ENCODE results near the gene SIRT3.

SIRT3 gene

DNA sequence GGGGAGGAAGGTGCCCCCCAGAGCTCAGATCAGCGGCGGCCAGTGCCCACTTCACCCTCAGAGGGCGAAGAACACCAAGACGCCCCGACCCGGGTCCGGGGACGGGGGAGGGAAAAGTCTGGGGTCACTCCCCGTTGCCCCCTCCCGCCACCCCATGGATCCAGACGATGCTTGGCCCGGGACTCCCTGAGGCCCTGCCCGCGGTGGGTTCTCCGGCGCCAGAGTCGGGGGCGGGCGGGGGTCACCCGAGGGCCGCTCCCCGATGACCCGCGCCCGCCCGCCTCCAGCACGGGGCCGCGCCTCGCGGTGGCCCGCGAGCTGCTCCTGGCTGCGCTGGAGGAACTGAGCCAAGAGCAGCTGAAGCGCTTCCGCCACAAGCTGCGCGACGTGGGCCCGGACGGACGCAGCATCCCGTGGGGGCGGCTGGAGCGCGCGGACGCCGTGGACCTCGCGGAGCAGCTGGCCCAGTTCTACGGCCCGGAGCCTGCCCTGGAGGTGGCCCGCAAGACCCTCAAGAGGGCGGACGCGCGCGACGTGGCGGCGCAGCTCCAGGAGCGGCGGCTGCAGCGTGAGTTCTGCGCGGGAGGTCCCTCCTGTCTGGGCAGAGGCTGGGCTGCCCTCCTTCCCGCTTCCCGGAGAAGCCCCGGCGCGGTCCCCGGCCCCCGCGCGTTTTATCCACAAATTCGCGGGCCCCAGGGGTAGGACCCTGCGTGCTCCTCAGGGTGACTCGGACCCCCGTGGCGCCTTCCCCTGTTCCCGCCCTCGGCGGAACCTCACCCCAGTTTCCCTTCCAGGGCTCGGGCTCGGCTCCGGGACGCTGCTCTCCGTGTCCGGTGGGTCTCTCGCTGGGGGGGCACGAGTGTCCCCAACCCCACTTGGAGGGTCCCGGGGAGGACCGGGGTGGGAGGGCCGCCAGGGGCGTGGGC lies 43.2 kb upstream of the SIRT3 start:
- no peak for TF ChIP-seq POLR2A (IDR thresholded peaks at IDR 0.05; ENCODE audit: low read depth, low read length)
- DNase-seq (ENCODE audit: insufficient read length, low spot score) = no peak
- FAIRE-seq = no peak

DNA sequence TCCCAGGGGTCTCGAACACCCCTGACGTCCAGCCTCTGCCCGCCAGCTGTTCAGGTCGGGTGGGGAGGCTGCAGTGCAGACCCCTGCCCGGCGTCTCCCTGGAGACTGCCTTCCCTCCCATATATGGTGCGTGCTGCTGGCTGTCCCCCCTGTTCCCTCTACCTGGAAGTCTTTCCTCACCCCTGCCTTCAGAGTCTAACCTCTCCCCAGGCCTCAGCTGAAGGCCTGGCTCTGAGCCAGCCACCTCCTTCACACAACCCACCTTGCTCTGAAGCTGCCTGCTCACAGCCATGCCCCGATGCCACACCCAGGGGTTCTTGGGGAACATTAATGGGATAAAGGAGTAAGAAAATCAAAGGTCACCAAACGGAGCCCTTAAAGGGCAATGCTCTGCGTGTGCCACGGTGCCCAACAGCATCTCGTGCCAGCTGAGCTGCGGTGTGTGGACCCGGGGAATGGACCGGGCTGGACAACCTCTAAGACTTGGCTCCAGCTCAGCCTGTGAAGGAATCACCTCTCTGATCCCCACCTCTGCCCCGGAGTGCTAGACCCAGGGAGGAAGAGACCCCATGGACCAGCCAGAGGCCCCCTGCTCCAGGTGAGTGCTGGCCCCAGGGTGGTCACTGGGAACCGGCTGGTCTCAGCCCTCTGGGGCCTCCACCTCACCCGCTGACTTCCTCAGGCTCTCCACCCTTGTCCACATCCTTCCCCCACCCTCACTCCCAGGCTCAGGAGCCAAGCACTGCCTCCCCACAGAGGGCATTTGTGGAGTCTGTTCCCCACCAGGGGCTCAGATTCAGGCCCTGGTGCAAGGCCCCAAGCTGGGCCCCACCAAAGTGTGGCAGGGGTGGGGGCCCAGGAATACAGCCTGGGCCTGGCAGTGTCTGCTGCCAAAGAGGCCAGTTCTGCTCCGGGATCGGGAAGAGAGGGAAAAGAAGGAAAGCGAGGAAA lies 42.1 kb upstream of the SIRT3 start, which contains the start of gene NLRP6:
Gene NLRP6 (plus strand): TSS at position 407 of the 951 bp plus-strand sequence. CDS start 163 bp downstream, at position 570.
- TF ChIP-seq POLR2A (IDR thresholded peaks at IDR 0.05; ENCODE audit: low read depth, low read length) = no peak
- no peak for DNase-seq (ENCODE audit: insufficient read length, low spot score)
- FAIRE-seq = no peak

DNA sequence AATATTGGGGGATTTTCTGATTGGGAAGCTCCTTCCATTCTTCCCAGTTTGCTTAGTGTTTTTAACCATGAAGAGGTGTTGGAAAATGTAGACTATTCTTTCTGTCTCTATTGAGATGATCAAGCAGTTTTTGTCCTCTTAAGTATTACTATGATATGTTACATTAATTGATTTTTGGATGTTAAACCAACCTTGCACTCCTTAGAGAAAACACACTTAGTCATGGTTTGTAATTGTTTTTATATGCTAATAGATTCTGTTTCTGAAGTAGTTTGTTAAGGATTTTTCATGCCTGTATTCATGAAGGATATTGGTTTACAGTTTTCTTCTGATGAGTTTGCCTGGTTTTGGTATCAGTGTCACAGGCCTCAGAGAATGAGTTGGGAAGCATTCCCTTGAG lies 40.1 kb upstream of the SIRT3 start:
- DNase-seq (ENCODE audit: insufficient read length, low spot score) (no peak), FAIRE-seq (no peak)
- TF ChIP-seq POLR2A (IDR thresholded peaks at IDR 0.05; ENCODE audit: low read depth, low read length) = no peak

DNA sequence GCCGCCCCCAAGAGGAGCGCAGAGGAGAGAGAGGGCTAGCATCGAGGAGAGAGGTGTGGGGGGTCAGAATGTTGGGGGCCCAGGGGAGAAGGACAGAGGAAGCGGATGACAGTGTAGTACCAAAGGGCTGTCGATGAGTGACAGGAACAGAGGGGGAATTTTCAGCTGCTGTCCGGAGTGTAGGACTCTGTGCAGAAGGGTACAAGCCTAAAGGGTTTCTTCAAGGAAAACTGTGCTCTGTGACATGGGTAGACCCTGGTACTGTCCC lies 36.7 kb upstream of the SIRT3 start:
- DNase-seq (ENCODE audit: insufficient read length, low spot score) (no peak), FAIRE-seq (no peak)
- TF ChIP-seq POLR2A (IDR thresholded peaks at IDR 0.05; ENCODE audit: low read depth, low read length) = no peak

DNA sequence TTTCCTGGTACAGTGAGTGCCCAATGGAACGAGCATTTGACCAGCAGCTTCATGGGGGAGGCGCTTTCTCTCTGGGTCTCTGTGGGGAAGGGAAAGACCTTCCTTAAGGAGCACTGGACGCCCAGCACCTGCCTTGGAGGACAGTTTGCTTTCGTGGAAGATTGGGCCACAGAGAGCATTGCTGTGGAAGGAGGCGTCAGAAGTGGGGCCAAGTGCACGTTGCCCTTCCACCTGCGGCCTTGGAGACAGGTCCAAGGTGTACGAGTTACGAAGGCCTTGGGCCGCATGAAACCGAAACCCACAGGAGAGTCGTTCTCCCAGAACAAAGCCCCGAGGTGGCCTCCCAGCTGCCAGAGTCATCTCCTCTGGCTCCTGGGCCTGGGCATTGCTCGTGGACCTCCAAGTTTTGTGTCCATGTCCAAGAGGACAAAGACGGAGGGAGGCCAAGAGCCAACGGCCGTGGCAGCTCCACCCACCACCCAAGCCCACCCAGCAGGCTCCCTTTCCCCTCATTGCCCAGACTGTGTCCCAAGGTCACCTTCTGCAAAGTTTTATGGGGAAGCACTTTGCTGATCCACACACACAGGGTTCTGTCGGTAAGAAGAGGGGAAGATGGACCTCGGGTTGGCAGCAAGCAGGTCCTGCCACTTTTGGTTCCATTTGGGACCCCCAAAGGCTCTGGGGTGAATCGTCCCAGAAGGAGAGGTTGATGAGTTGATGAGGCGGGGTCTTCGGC lies 36.2 kb upstream of the SIRT3 start:
- no peak for TF ChIP-seq POLR2A (IDR thresholded peaks at IDR 0.05; ENCODE audit: low read depth, low read length)
- DNase-seq (ENCODE audit: insufficient read length, low spot score) = no peak
- FAIRE-seq = no peak

DNA sequence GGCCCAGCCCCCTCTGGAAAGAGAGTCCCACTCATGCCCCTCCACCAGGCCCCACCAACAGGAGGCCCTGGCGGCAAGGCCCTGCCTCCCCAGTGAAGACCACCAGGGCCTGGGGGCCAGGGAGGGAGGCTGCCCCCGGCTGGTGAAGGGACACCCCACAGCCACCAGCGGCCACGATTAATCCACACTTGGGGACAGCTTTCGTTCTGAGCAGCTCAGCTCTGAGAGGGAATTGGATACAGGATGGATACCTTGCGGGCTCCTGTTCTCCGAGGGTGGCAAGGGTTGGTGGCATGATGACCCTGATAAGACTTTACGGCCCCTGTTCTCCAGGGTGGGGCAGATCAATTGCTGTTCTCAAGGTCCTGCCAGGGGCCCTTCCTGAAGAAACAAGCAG lies 35.2 kb upstream of the SIRT3 start:
- no peak for TF ChIP-seq POLR2A (IDR thresholded peaks at IDR 0.05; ENCODE audit: low read depth, low read length)
- DNase-seq (ENCODE audit: insufficient read length, low spot score) (no peak), FAIRE-seq (no peak)

DNA sequence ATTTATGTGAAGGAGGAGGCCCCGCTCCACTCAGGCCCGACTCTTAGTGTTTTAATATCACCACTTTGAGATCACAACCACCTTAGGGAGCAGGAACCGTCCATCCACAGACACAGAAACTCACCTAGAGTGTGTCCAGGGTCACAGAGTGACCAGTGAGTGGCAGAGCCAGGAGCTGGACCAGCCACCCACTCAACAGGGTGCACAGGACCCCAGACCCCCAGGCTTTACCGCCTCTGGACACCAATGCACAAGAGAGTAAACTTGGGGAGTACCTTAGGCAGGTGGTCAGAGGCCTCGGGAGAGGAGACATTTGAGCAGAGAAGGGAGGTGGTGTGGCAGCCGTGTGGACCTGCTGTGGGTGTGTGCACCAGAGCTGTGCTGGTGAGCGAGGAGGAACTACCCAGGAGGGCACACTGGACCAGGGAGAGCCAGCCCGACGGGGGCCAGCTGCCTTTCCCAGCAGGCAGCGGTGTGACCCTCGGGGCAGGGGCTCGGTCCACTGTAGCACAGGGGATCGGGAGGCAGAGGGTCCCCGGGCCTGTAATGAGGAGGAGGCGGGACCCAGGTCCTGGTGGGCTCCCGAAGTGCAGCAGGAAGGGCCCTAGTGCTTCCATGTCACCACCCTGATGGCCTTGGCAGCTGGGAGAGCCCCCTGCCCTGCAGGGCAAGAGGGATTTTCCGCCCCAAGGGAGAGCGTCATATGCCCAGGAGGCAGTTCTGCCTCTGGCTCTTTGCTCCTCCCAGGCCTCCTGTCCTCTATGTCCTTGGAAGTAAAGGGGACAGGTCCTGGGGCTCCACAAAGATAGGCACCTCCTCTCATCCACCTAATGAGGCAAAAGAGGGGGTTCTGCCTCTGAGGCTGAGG lies 34.5 kb upstream of the SIRT3 start:
- DNase-seq (ENCODE audit: insufficient read length, low spot score) (no peak), FAIRE-seq (no peak)
- TF ChIP-seq POLR2A (IDR thresholded peaks at IDR 0.05; ENCODE audit: low read depth, low read length) = no peak

DNA sequence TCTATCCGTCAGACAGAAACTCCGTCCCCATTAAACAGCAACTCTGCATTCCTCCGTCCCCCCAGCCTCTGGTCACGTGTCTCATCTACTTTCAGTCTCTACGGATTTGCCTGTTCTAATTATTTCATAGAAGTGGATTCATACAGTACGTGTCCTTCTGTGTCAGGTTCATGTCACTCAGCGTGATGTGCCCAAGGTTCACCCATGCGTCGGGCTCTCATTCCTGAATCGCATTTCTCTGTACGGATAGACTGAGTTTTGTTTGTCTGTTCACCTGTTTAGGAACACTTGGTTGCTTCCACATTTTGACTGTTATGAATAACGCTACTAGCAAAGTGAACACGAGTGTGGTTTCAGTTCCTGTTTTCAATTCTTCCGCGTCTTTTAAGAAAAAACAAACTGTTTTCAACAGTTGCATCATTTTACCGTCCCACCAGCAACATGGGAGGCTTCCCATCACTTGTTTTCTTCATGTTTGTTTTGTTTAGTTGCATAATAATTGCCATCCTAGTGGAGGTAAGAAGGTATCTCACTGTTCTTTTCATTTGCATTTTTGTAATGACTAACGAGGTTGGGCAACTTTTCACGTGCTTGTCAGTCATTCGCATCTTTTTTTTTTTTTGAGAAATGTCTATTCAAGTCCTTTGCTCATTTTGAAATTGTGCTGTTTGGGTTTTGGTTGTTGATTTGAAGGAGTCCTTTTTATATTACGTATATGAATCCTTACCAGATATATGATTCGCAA lies 33.2 kb upstream of the SIRT3 start:
- no peak for TF ChIP-seq POLR2A (IDR thresholded peaks at IDR 0.05; ENCODE audit: low read depth, low read length)
- DNase-seq (ENCODE audit: insufficient read length, low spot score) (no peak), FAIRE-seq (no peak)

DNA sequence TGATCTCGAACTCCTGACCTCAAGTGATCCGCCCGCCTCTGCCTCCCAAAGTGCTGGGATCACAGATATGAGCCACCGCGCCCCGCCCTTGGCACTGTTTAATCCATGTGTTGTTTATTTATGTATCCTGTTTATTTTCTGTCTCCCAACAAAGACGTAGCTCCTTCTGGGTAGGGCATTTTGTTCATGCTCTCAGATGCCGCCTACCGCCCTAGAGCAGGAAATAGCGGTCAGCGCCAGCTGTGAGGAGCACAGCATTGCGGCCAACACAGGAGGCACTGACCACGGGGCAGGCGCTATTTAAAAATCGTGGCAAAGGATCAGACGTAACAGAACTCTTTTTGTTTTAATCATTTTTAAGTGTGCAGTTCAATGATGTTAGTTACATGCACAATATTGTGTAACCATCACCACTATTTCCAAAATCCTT lies 32.6 kb upstream of the SIRT3 start:
- peak; percentile 36 for FAIRE-seq
- peak; percentile 78 for DNase-seq (ENCODE audit: insufficient read length, low spot score)

DNA sequence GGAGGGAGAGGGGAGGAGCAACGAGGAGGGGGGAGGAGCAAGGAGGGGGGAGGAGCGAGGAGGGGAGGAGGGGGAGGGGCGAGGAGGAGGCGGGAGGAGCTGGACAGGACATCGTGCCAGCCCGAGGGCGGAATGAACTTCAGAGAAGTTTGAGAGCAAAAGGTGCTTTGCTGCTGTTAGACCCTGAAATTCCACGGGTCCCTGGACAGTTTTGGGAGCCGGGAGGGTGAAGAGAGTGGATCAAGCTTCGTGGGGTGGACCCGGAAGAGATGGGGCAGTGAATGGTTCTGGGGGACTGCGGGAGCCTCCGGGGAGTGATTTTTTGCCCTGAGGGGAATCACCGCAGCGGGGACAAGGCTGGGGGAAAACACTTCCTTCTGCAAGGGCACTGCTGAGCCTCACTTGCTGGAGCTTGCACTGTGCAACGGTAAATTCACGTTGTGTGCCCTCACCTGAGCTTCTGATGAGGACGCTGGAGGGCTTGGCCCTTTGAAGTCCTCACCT lies 31.4 kb upstream of the SIRT3 start:
- FAIRE-seq (no peak), DNase-seq (ENCODE audit: insufficient read length, low spot score) (no peak)
- TF ChIP-seq POLR2A (IDR thresholded peaks at IDR 0.05; ENCODE audit: low read depth, low read length) = no peak

DNA sequence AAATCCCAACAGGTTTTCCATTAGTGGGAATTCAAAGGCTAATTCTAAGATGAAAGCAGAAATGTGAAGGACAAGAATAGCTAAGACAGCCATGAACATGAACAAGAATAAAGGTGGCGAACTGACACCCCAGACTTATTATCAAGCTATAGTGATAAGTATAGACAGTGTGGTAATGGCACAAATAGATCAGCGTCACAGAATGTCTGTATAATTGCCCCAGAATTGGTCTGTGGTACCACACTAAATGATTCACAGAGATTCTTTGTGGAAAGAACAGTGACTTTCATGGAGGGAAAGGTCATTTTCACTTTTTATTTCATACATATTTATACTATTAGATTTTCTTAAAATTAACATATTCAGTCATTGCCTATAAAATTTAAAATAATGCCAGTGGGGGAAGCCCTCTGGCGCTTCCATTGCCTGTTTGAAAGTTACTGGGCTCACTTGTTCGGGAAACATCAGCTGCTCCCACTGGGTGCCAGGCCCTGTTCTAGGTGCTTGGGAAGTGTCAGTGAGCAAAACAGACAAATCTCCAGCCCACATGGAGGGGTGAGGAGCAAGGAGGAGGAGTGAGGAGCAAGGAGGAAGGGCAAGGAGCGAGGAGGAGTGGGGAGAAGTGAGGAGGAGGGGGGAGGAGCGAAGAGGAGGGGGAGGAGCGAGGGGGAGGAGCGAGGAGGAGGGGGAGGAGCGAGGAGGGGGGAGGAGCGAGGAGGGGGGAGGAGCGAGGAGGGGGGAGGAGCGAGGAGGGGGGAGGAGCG lies 30.7 kb upstream of the SIRT3 start:
- DNase-seq (ENCODE audit: insufficient read length, low spot score) (no peak), FAIRE-seq (no peak)
- no peak for TF ChIP-seq POLR2A (IDR thresholded peaks at IDR 0.05; ENCODE audit: low read depth, low read length)

DNA sequence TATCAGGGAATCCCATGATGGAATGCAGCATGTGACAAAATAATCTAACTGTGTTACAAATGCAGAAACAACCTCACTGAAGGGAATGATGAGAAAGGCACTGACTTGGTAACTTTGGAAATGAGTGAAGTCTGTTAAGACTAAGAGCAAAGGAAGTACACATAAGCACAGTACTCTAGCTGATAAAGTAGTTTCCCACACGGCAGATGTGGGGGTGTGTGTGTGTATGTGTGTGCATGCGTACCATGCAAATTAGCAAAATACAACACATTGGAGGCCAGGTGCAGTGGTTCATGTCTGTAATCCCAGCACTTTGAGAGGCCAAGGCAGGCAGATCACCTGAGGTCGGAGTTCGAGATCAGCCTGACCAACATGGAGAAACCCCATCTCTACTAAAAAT lies 25.5 kb upstream of the SIRT3 start:
- TF ChIP-seq POLR2A (IDR thresholded peaks at IDR 0.05; ENCODE audit: low read depth, low read length) = no peak
- FAIRE-seq (no peak), DNase-seq (ENCODE audit: insufficient read length, low spot score) (no peak)

Data from H54 (cell line).